BE2C (cell line): ENCODE measurements around the gene TCF19.

Source experiments
- DNase-seq: peaks from one replicate; pipeline ENCODE4 v3.0.0-alpha.2; 2020
- H3K27me3 ChIP-seq: fragments of 250-450 bp; sonication (Bioruptor Pico); 2 replicates; pipeline ENCODE4 v1.5.1; 2020; ENCODE audit warnings: mild to moderate bottlenecking
- H3K36me3 ChIP-seq: fragments of 250-450 bp; sonication (Bioruptor Pico); 2 replicates; pipeline ENCODE4 v1.5.1; 2020; ENCODE audit warnings: mild to moderate bottlenecking
- H3K4me1 ChIP-seq: fragments of 250-450 bp; sonication (Bioruptor Pico); 2 replicates; pipeline ENCODE4 v1.5.1; 2020
- H3K4me3 ChIP-seq: 2 replicates; pipeline ENCODE4 v1.5.1; 2011; ENCODE audit warnings: low read depth, low read length
- H3K9me3 ChIP-seq: fragments of 250-450 bp; sonication (Bioruptor Pico); 2 replicates; pipeline ENCODE4 v1.5.1; 2020
- CTCF ChIP-seq: IDR thresholded peaks from 2 replicates; pipeline ENCODE4 v1.5.1; 2012; ENCODE audit warnings: mild to moderate bottlenecking, low read depth, low read length

Gene TCF19

GRCh38 chr6:31135710-31136109 is 22.7 kb upstream of the TCF19 start:
- no peaks in the 10 kb centered on the region for H3K36me3 ChIP-seq
- H3K4me1 ChIP-seq: no peaks in the 10 kb centered on the region
- H3K4me3 ChIP-seq: no peak overlapping the region
- no peak for DNase-seq
- H3K27me3 ChIP-seq: no peaks in the 10 kb centered on the region
- no peak for TF ChIP-seq CTCF
- H3K9me3 ChIP-seq: no peaks in the 10 kb centered on the region

- TF ChIP-seq CTCF: no peak
- Histone ChIP-seq H3K9me3 (no peaks in the 10 kb centered on the region), H3K4me1 (no peaks in the 10 kb centered on the region), H3K36me3 (no peaks in the 10 kb centered on the region), H3K27me3 (no peaks in the 10 kb centered on the region), H3K4me3 (no peak within 1 kb of the TSS)
- no peak for DNase-seq
Measured at GRCh38 chr6:31138982-31139381, 19.4 kb upstream of the TCF19 start, which contains the start of gene PSORS1C2. Gene PSORS1C2, minus strand, starts transcription at chr6:31139066. Its CDS starts 40 bp downstream, at chr6:31139026.

GRCh38 chr6:31139599-31139998 is 18.8 kb upstream of the TCF19 start:
- no peak overlapping the region for H3K4me3 ChIP-seq

GRCh38 chr6:31140643-31141042 is 17.7 kb upstream of the TCF19 start:
- H3K9me3 ChIP-seq: no peaks in the 10 kb centered on the region
- no peaks in the 10 kb centered on the region for H3K36me3 ChIP-seq
- no peak for TF ChIP-seq CTCF
- no peak overlapping the region for H3K4me3 ChIP-seq
- no peaks in the 10 kb centered on the region for H3K4me1 ChIP-seq
- no peak for DNase-seq
- H3K27me3 ChIP-seq: no peaks in the 10 kb centered on the region

More at GRCh38 chr6:31139599-31139998, 18.8 kb upstream of the TCF19 start:
- H3K9me3 ChIP-seq: no peaks in the 10 kb centered on the region
- H3K4me1 ChIP-seq: no peaks in the 10 kb centered on the region
- no peak for TF ChIP-seq CTCF
- H3K27me3 ChIP-seq: no peaks in the 10 kb centered on the region
- H3K36me3 ChIP-seq: no peaks in the 10 kb centered on the region
- no peak for DNase-seq

GRCh38 chr6:31142361-31142761 is 16.0 kb upstream of the TCF19 start:
- no peaks in the 10 kb centered on the region for H3K4me1 ChIP-seq
- DNase-seq: no peak
- no peaks in the 10 kb centered on the region for H3K36me3 ChIP-seq
- TF ChIP-seq CTCF: no peak
- no peak overlapping the region for H3K4me3 ChIP-seq
- H3K27me3 ChIP-seq: no peaks in the 10 kb centered on the region
- no peaks in the 10 kb centered on the region for H3K9me3 ChIP-seq

GRCh38 chr6:31143148-31143547 is 15.2 kb upstream of the TCF19 start:
- no peak for TF ChIP-seq CTCF
- DNase-seq: no peak
- Histone ChIP-seq H3K9me3 (no peaks in the 10 kb centered on the region), H3K4me1 (no peaks in the 10 kb centered on the region), H3K27me3 (no peaks in the 10 kb centered on the region), H3K36me3 (no peaks in the 10 kb centered on the region), H3K4me3 (no peak overlapping the region)
